WTC11 (cell line): ENCODE measurements around the gene SLC8B1. TPM values are rescaled to one million over a fixed set of nuclear protein-coding genes. Genes with fewer than 3 reads are reported as not detected.

Experiments
- ATAC-seq: fragments of 200-7000 bp; cut with Tn5 transposase; 2 replicates; pipeline ENCODE4 v1.10.0; 2021; ENCODE audit warnings: mild to moderate bottlenecking, moderate library complexity
- CTCF ChIA-PET: fragments of 300-600 bp; sonication (Branson Sonifier 250); formaldehyde crosslinking; loops from one replicate; lab custom pipeline; 2021; ENCODE audit warnings: antibody characterized with exemption; lab: Charles Lee
- POLR2A ChIA-PET: fragments of 350-600 bp; sonication (Branson Sonifier 250); formaldehyde crosslinking; loops from one replicate; lab custom pipeline; 2021; ENCODE audit warnings: antibody characterized with exemption; lab: Charles Lee
- DNase-seq: peaks from one replicate; pipeline ENCODE4 v3.0.0; 2021; ENCODE audit warnings: low spot score
- H3K27ac Mint-ChIP-seq: 2 replicates; pipeline ENCODE4 v1.8.0; 2021; ENCODE audit warnings: mixed read lengths
- H3K27me3 Mint-ChIP-seq: 2 replicates; pipeline ENCODE4 v1.8.0; 2021; ENCODE audit warnings: low read depth, mild to moderate bottlenecking, moderate library complexity, mixed read lengths
- H3K36me3 Mint-ChIP-seq: 2 replicates; pipeline ENCODE4 v1.8.0; 2021; ENCODE audit warnings: mixed read lengths
- H3K4me1 Mint-ChIP-seq: 2 replicates; pipeline ENCODE4 v1.8.0; 2022; ENCODE audit warnings: mixed read lengths
- H3K4me3 Mint-ChIP-seq: 2 replicates; pipeline ENCODE4 v1.8.0; 2021; ENCODE audit warnings: mild to moderate bottlenecking, moderate library complexity, mixed read lengths
- H3K9me3 Mint-ChIP-seq: 2 replicates; pipeline ENCODE4 v1.8.0; 2021; ENCODE audit warnings: mixed read lengths
- ATF1 ChIP-seq: sonication (generic); formaldehyde crosslinking; IDR thresholded peaks from 2 replicates; pipeline ENCODE4 v1.8.1; 2023; ENCODE audit warnings: mild to moderate bottlenecking, moderate library complexity, missing genetic modification reagents
- CBFB ChIP-seq: sonication (generic); formaldehyde crosslinking; IDR thresholded peaks from 2 replicates; pipeline ENCODE4 v1.8.1; 2022; ENCODE audit warnings: mild to moderate bottlenecking, low read depth, missing genetic modification reagents
- CREM ChIP-seq: sonication (generic); formaldehyde crosslinking; IDR thresholded peaks from 2 replicates; pipeline ENCODE4 v1.8.1; 2022; ENCODE audit warnings: mild to moderate bottlenecking, missing genetic modification reagents, moderate library complexity
- E2F4 ChIP-seq: sonication (generic); formaldehyde crosslinking; IDR thresholded peaks from 2 replicates; pipeline ENCODE4 v1.8.1; 2022; ENCODE audit warnings: low read depth, mild to moderate bottlenecking, moderate library complexity, missing genetic modification reagents, borderline replicate concordance
- ESRRA ChIP-seq: sonication (generic); formaldehyde crosslinking; IDR thresholded peaks from 2 replicates; pipeline ENCODE4 v1.8.1; 2022; ENCODE audit warnings: mild to moderate bottlenecking, missing genetic modification reagents, borderline replicate concordance
- IRF2 ChIP-seq: sonication (generic); formaldehyde crosslinking; IDR thresholded peaks from 2 replicates; pipeline ENCODE4 v1.8.0; 2022; ENCODE audit warnings: low read depth, missing genetic modification reagents, borderline replicate concordance
- JAZF1 ChIP-seq: fragments of 250-450 bp; sonication (Bioruptor Pico); IDR thresholded peaks from 2 replicates; pipeline ENCODE4 v1.9.0; 2021; ENCODE audit warnings: moderate library complexity, mild to moderate bottlenecking, inconsistent platforms
- JUN ChIP-seq: sonication (generic); formaldehyde crosslinking; IDR thresholded peaks from 2 replicates; pipeline ENCODE4 v1.8.0; 2023; ENCODE audit warnings: mild to moderate bottlenecking, missing genetic modification reagents
- NFE2L1 ChIP-seq: sonication (generic); formaldehyde crosslinking; IDR thresholded peaks from 2 replicates; pipeline ENCODE4 v1.8.1; 2023; ENCODE audit warnings: missing genetic modification reagents
- SMAD3 ChIP-seq: sonication (generic); formaldehyde crosslinking; IDR thresholded peaks from 2 replicates; pipeline ENCODE4 v1.8.0; 2022; ENCODE audit warnings: missing genetic modification reagents, mild to moderate bottlenecking, borderline replicate concordance
- TEAD1 ChIP-seq: sonication (generic); formaldehyde crosslinking; IDR thresholded peaks from 2 replicates; pipeline ENCODE4 v1.8.0; 2022; ENCODE audit warnings: mild to moderate bottlenecking, missing genetic modification reagents
- TEAD4 ChIP-seq: sonication (generic); formaldehyde crosslinking; IDR thresholded peaks from 2 replicates; pipeline ENCODE4 v1.8.0; 2022; ENCODE audit warnings: mild to moderate bottlenecking, missing genetic modification reagents
- ZNF263 ChIP-seq: sonication (generic); formaldehyde crosslinking; IDR thresholded peaks from 2 replicates; pipeline ENCODE4 v1.8.1; 2022; ENCODE audit warnings: low read depth, mild to moderate bottlenecking, moderate library complexity, missing genetic modification reagents
- ZNF281 ChIP-seq: sonication (generic); formaldehyde crosslinking; IDR thresholded peaks from 2 replicates; pipeline ENCODE4 v1.8.0; 2023; ENCODE audit warnings: mild to moderate bottlenecking, missing genetic modification reagents
- total RNA-seq: library from RNA; stranded (reverse); gene quantifications from 3 replicates; pipeline ENCODE4 v1.2.3, GENCODE V29; 2021
- TF ChIP-seq, protein P1 (sequence below): sonication (generic); formaldehyde crosslinking; conservative IDR thresholded peaks from 2 replicates; pipeline ENCODE4 v1.8.1; 2023; ENCODE audit warnings: mild to moderate bottlenecking, low read depth, missing genetic modification reagents, moderate library complexity
- TF ChIP-seq, protein P2 (sequence below): fragments of 250-450 bp; sonication (Bioruptor Pico); IDR thresholded peaks from 2 replicates; pipeline ENCODE4 v1.9.0; 2021; ENCODE audit warnings: mild to moderate bottlenecking, borderline replicate concordance
- TF ChIP-seq, protein P3 (sequence below): fragments of 200-600 bp; IDR thresholded peaks from 2 replicates; pipeline ENCODE4 v1.8.0; 2022; ENCODE audit warnings: antibody characterized with exemption
- TF ChIP-seq, protein P4 (sequence below): fragments of 250-450 bp; sonication (Bioruptor Pico); IDR thresholded peaks from 2 replicates; pipeline ENCODE4 v2.1.2; 2022; ENCODE audit warnings: mild to moderate bottlenecking, moderate library complexity

SLC8B1 gene
- total RNA-seq, 1 experiment from 2014 or later: 13.8 TPM

DNA sequence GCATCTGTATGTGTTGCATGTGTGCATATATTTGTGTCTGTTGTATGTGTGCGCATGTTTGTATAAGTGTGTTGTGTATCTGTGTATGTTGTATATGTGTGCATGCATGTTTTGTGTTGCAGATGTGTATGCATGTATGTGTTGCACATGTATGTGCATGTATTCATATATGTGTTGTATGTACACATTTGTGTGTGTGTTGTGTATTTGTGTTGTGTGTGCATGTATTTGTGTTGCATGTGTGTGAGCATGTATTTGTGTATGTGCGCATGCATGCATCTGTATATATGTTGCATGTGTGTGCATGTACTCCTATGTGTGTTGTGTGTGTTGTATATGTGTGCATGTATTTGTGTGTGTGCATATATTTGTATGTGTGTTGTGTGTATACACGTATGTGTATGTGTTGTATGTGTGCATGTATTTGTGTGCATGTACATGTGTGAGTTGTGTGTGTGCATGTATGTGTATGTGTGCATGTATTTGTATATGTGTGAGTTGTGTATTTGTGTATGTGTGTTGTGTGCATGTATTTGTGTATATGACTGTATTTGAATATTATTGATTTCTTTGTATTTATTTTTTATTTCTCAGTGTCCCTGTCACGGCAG, 16.8 kb downstream of the SLC8B1 start (continued):
- TF ChIP-seq ZNF263 (CRISPR knock-in tag): no peak
- TF ChIP-seq CREM (CRISPR knock-in tag): no peak
- TF ChIP-seq ESRRA: no peak
- TF ChIP-seq, protein P1, sequence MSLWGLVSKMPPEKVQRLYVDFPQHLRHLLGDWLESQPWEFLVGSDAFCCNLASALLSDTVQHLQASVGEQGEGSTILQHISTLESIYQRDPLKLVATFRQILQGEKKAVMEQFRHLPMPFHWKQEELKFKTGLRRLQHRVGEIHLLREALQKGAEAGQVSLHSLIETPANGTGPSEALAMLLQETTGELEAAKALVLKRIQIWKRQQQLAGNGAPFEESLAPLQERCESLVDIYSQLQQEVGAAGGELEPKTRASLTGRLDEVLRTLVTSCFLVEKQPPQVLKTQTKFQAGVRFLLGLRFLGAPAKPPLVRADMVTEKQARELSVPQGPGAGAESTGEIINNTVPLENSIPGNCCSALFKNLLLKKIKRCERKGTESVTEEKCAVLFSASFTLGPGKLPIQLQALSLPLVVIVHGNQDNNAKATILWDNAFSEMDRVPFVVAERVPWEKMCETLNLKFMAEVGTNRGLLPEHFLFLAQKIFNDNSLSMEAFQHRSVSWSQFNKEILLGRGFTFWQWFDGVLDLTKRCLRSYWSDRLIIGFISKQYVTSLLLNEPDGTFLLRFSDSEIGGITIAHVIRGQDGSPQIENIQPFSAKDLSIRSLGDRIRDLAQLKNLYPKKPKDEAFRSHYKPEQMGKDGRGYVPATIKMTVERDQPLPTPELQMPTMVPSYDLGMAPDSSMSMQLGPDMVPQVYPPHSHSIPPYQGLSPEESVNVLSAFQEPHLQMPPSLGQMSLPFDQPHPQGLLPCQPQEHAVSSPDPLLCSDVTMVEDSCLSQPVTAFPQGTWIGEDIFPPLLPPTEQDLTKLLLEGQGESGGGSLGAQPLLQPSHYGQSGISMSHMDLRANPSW: no peak
- TF ChIP-seq, all 79 proteins: peak for 0

GRCh38 chr12:113317122-113317521, 17.8 kb downstream of the SLC8B1 start:
- H3K4me3 Mint-ChIP-seq: no peak overlapping the region
- H3K36me3 Mint-ChIP-seq: peaks cover 17% of the 10 kb centered on the region
- POLR2A ChIA-PET: no interaction called here
- no peak for ATAC-seq
- H3K27ac Mint-ChIP-seq: no peak overlapping the region
- no peaks in the 10 kb centered on the region for H3K4me1 Mint-ChIP-seq
- H3K9me3 Mint-ChIP-seq: peaks cover 12% of the 10 kb centered on the region
- no peaks in the 10 kb centered on the region for H3K27me3 Mint-ChIP-seq
- CTCF ChIA-PET: interaction anchor here (1.8 to 2.3 kb wide), 2 partner anchors 9 to 108 kb away, joined by 9 to 13 read pairs; no protein-coding TSS in a partner anchor
- no peak for DNase-seq
- TF ChIP-seq, protein P2, sequence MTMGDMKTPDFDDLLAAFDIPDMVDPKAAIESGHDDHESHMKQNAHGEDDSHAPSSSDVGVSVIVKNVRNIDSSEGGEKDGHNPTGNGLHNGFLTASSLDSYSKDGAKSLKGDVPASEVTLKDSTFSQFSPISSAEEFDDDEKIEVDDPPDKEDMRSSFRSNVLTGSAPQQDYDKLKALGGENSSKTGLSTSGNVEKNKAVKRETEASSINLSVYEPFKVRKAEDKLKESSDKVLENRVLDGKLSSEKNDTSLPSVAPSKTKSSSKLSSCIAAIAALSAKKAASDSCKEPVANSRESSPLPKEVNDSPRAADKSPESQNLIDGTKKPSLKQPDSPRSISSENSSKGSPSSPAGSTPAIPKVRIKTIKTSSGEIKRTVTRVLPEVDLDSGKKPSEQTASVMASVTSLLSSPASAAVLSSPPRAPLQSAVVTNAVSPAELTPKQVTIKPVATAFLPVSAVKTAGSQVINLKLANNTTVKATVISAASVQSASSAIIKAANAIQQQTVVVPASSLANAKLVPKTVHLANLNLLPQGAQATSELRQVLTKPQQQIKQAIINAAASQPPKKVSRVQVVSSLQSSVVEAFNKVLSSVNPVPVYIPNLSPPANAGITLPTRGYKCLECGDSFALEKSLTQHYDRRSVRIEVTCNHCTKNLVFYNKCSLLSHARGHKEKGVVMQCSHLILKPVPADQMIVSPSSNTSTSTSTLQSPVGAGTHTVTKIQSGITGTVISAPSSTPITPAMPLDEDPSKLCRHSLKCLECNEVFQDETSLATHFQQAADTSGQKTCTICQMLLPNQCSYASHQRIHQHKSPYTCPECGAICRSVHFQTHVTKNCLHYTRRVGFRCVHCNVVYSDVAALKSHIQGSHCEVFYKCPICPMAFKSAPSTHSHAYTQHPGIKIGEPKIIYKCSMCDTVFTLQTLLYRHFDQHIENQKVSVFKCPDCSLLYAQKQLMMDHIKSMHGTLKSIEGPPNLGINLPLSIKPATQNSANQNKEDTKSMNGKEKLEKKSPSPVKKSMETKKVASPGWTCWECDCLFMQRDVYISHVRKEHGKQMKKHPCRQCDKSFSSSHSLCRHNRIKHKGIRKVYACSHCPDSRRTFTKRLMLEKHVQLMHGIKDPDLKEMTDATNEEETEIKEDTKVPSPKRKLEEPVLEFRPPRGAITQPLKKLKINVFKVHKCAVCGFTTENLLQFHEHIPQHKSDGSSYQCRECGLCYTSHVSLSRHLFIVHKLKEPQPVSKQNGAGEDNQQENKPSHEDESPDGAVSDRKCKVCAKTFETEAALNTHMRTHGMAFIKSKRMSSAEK (CRISPR knock-in tag): no peak
- TF ChIP-seq ESRRA (no peak), NFE2L1 (no peak), IRF2 (CRISPR knock-in tag) (no peak), CREM (CRISPR knock-in tag) (no peak), ZNF281 (CRISPR knock-in tag) (no peak), E2F4 (CRISPR knock-in tag) (no peak), CBFB (CRISPR knock-in tag) (no peak), TEAD4 (no peak), JAZF1 (no peak), ATF1 (CRISPR knock-in tag) (no peak), JUN (CRISPR knock-in tag) (no peak), TEAD1 (CRISPR knock-in tag) (no peak), SMAD3 (CRISPR knock-in tag) (no peak)
- TF ChIP-seq, protein P3, sequence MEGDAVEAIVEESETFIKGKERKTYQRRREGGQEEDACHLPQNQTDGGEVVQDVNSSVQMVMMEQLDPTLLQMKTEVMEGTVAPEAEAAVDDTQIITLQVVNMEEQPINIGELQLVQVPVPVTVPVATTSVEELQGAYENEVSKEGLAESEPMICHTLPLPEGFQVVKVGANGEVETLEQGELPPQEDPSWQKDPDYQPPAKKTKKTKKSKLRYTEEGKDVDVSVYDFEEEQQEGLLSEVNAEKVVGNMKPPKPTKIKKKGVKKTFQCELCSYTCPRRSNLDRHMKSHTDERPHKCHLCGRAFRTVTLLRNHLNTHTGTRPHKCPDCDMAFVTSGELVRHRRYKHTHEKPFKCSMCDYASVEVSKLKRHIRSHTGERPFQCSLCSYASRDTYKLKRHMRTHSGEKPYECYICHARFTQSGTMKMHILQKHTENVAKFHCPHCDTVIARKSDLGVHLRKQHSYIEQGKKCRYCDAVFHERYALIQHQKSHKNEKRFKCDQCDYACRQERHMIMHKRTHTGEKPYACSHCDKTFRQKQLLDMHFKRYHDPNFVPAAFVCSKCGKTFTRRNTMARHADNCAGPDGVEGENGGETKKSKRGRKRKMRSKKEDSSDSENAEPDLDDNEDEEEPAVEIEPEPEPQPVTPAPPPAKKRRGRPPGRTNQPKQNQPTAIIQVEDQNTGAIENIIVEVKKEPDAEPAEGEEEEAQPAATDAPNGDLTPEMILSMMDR: no peak
- TF ChIP-seq, protein P4, sequence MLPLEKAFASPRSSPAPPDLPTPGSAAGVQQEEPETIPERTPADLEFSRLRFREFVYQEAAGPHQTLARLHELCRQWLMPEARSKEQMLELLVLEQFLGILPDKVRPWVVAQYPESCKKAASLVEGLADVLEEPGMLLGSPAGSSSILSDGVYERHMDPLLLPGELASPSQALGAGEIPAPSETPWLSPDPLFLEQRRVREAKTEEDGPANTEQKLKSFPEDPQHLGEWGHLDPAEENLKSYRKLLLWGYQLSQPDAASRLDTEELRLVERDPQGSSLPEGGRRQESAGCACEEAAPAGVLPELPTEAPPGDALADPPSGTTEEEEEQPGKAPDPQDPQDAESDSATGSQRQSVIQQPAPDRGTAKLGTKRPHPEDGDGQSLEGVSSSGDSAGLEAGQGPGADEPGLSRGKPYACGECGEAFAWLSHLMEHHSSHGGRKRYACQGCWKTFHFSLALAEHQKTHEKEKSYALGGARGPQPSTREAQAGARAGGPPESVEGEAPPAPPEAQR (CRISPR knock-in tag): no peak
